Natural killer cell (primary cell): Measurements from ENCODE around the gene SMARCA2. TPM values are rescaled to one million over a fixed set of nuclear protein-coding genes. Genes with fewer than 3 reads are reported as not detected.

Experiments
- ATAC-seq, 3 donors: fragments of 150-1000 bp in 2 of 3; fragments of 200-7000 bp in 1 of 3; cut with Tn5 transposase; 1 replicate in 1 of 3; 2 replicates in 2 of 3; pipeline ENCODE4 v1.10.0; 2021; ENCODE audit warnings: mild to moderate bottlenecking in 2 of 3, moderate library complexity in 2 of 3
- DNase-seq, 2 donors: peaks; one replicate each; pipeline versions ENCODE4 v3.0.0 to v3.0.0-alpha.2; 2013 to 2021; ENCODE audit warnings: mixed read lengths in 1 of 2
- H3K27ac ChIP-seq: one replicate; pipeline ENCODE4 v1.5.1; 2013; ENCODE audit warnings: mild to moderate bottlenecking, low read length
- H3K27me3 ChIP-seq: one replicate; pipeline ENCODE4 v1.6.1; 2013; ENCODE audit warnings: low read length; ENCODE audit not compliant: control insufficient read depth, insufficient read depth
- H3K36me3 ChIP-seq: one replicate; pipeline ENCODE4 v1.6.1; 2013; ENCODE audit warnings: low read length; ENCODE audit not compliant: control insufficient read depth, insufficient read depth
- H3K4me1 ChIP-seq: one replicate; pipeline ENCODE4 v1.6.1; 2013; ENCODE audit warnings: low read length; ENCODE audit not compliant: control insufficient read depth, insufficient read depth
- H3K4me3 ChIP-seq: one replicate; pipeline ENCODE4 v1.5.1; 2013; ENCODE audit warnings: low read length
- H3K9me3 ChIP-seq: one replicate; pipeline ENCODE4 v1.6.1; 2013; ENCODE audit warnings: low read length; ENCODE audit not compliant: control insufficient read depth, insufficient read depth
- H3K27ac Mint-ChIP-seq, 2 donors: one replicate each; pipeline ENCODE4 v1.8.0; 2022; ENCODE audit warnings: mild to moderate bottlenecking in 2 of 2, mixed read lengths in 2 of 2, moderate library complexity in 1 of 2
- H3K27me3 Mint-ChIP-seq, 2 donors: one replicate each; pipeline ENCODE4 v1.8.0; 2022; ENCODE audit warnings: low read depth in 2 of 2, mixed read lengths in 2 of 2
- H3K36me3 Mint-ChIP-seq: one replicate; pipeline ENCODE4 v1.8.0; 2022; ENCODE audit warnings: mixed read lengths
- H3K4me1 Mint-ChIP-seq, 2 donors: one replicate each; pipeline ENCODE4 v1.8.0; 2022; ENCODE audit warnings: mixed read lengths in 2 of 2
- H3K4me3 Mint-ChIP-seq: one replicate; pipeline ENCODE4 v1.8.0; 2022; ENCODE audit warnings: mild to moderate bottlenecking, moderate library complexity, mixed read lengths
- H3K9me3 Mint-ChIP-seq, 2 donors: one replicate each; pipeline ENCODE4 v1.8.0; 2022; ENCODE audit warnings: mixed read lengths in 2 of 2
- CTCF ChIP-seq: fragments of 200-600 bp; IDR thresholded peaks from one replicate; pipeline ENCODE4 v1.8.0; 2022; ENCODE audit warnings: antibody characterized with exemption
- WGBS: methylation state at CpG from one replicate; pipeline ENCODE4 v1.1.7; 2013; ENCODE audit warnings: missing lambda C conversion rate; ENCODE audit not compliant: insufficient coverage; 5-methylcytosine and 5-hydroxymethylcytosine counted together
- intact Hi-C: fragments of 100-400 bp; cut with micrococcal nuclease; formaldehyde crosslinking; loops from one replicate; pipeline ENCODE4 v1.14.2; 2022
- total RNA-seq, 4 donors: library from RNA; stranded (reverse); fragments of 120-200 nt in 1 of 4; gene quantifications; one replicate each; pipeline versions ENCODE4 v1.2.3 to v1.2.4, GENCODE V29; 2013 to 2022

Gene SMARCA2
- total RNA-seq, 3 donors from 2014 or later (not counting 1 experiment from before 2014, with no cell fraction given), result 303 to 324 (median 308) TPM

- Mint-ChIP-seq H3K27me3 (no peaks in the 10 kb centered on the region), H3K27ac (no peak overlapping the region), H3K4me3 (no peak overlapping the region), H3K4me1 (peaks cover 4 to 10% of the 10 kb centered on the region in 2 donors), H3K9me3 (no peaks in the 10 kb centered on the region), H3K36me3 (peaks cover 37% of the 10 kb centered on the region)
- no peak overlapping the region for H3K4me3 ChIP-seq
- no peaks in the 10 kb centered on the region for H3K27me3 ChIP-seq
- H3K9me3 ChIP-seq, result no peaks in the 10 kb centered on the region
- no peaks in the 10 kb centered on the region for H3K4me1 ChIP-seq
- H3K36me3 ChIP-seq, result peaks cover 73% of the 10 kb centered on the region
- H3K27ac ChIP-seq, result no peak overlapping the region
- ATAC-seq, result no peak
- no peak for DNase-seq
- WGBS, result 93% methylated on average over 2 of the region's 2 CpGs
- TF ChIP-seq CTCF, result no peak
- intact Hi-C loops, result no loop called here
Observed at GRCh38 chr9:2193552-2193951, 178.4 kb downstream of the SMARCA2 start.

GRCh38 chr9:2195211-2195610 is 180.1 kb downstream of the SMARCA2 start:
- H3K27me3 Mint-ChIP-seq, result no peaks in the 10 kb centered on the region
- H3K36me3 Mint-ChIP-seq, result peaks cover 23% of the 10 kb centered on the region
- no peak overlapping the region for H3K27ac ChIP-seq
- H3K27me3 ChIP-seq, result no peaks in the 10 kb centered on the region
- H3K27ac Mint-ChIP-seq, result no peak overlapping the region
- ATAC-seq (no peak), DNase-seq (no peak)
- intact Hi-C loops, result no loop called here
- no peaks in the 10 kb centered on the region for H3K4me1 ChIP-seq
- peaks cover 0 to 4% of the 10 kb centered on the region in 2 donors for H3K4me1 Mint-ChIP-seq
- no peaks in the 10 kb centered on the region for H3K9me3 Mint-ChIP-seq
- TF ChIP-seq CTCF, result no peak
- H3K9me3 ChIP-seq, result no peaks in the 10 kb centered on the region
- H3K4me3 ChIP-seq, result no peak overlapping the region
- 88% methylated on average over 11 of the region's 11 CpGs for WGBS
- H3K36me3 ChIP-seq, result peaks cover 56% of the 10 kb centered on the region
- no peak overlapping the region for H3K4me3 Mint-ChIP-seq

- H3K4me1 Mint-ChIP-seq, result peaks cover 0 to 9% of the 10 kb centered on the region in 2 donors
- no peak for ATAC-seq
- 100% methylated on average over 2 of the region's 2 CpGs for WGBS
- H3K9me3 Mint-ChIP-seq, result peaks cover 0 to 2% of the 10 kb centered on the region in 2 donors
- Histone ChIP-seq H3K4me1 (no peaks in the 10 kb centered on the region), H3K9me3 (no peaks in the 10 kb centered on the region), H3K27me3 (no peaks in the 10 kb centered on the region), H3K4me3 (no peak overlapping the region), H3K27ac (no peak overlapping the region), H3K36me3 (peaks cover 41% of the 10 kb centered on the region)
- intact Hi-C loops, result no loop called here
- H3K27me3 Mint-ChIP-seq, result no peaks in the 10 kb centered on the region
- no peak for DNase-seq
- no peak for TF ChIP-seq CTCF
- H3K36me3 Mint-ChIP-seq, result peaks cover 16% of the 10 kb centered on the region
- H3K27ac Mint-ChIP-seq, result no peak overlapping the region
- no peak overlapping the region for H3K4me3 Mint-ChIP-seq
Observed at GRCh38 chr9:2196757-2197156, 181.6 kb downstream of the SMARCA2 start.

- DNase-seq, result no peak
Observed at GRCh38 chr9:2198956-2199635, 183.9 kb downstream of the SMARCA2 start.

More at GRCh38 chr9:2198956-2199635, 183.9 kb downstream of the SMARCA2 start:
- intact Hi-C loops, result no loop called here
- H3K36me3 ChIP-seq, result peaks cover 21% of the 10 kb centered on the region
- no peak overlapping the region for H3K4me3 ChIP-seq
- no peaks in the 10 kb centered on the region for H3K27me3 ChIP-seq
- no peak overlapping the region for H3K4me3 Mint-ChIP-seq
- H3K27ac ChIP-seq, result no peak overlapping the region
- no peaks in the 10 kb centered on the region for H3K27me3 Mint-ChIP-seq
- peaks cover 0 to 2% of the 10 kb centered on the region in 2 donors for H3K9me3 Mint-ChIP-seq
- no peaks in the 10 kb centered on the region for H3K9me3 ChIP-seq
- no peaks in the 10 kb centered on the region for H3K4me1 ChIP-seq
- no peak overlapping the region for H3K27ac Mint-ChIP-seq
- no peak for ATAC-seq
- peaks cover 0 to 6% of the 10 kb centered on the region in 2 donors for H3K4me1 Mint-ChIP-seq
- no peaks in the 10 kb centered on the region for H3K36me3 Mint-ChIP-seq
- no peak for TF ChIP-seq CTCF
- 75% methylated on average over 2 of the region's 4 CpGs for WGBS
